Peyer's patch (tissue), 4 donors: ENCODE results near the gene NOC3L.

Source experiments
- CTCF ChIP-seq, 6 experiments: fragments of 450-650 bp in 4 of 6; fragments of 200-600 bp in 2 of 6; sonication (generic) in 1 of 6; IDR thresholded peaks; one replicate each; pipeline ENCODE4 v1.5.1; 2017 to 2019; ENCODE audit warnings: antibody characterized with exemption in 6 of 6, mild to moderate bottlenecking in 3 of 6, moderate library complexity in 1 of 6
- POLR2A ChIP-seq, 2 donors: fragments of 450-650 bp; IDR thresholded peaks; one replicate each; pipeline ENCODE4 v1.5.1; 2017; ENCODE audit warnings: antibody characterized with exemption in 2 of 2, mild to moderate bottlenecking in 2 of 2, moderate library complexity in 2 of 2

- TF ChIP-seq CTCF (IDR thresholded peaks at IDR 0.05) (no peak), POLR2A (IDR thresholded peaks at IDR 0.05) (no peak)
Measured at GRCh38 chr10:94316560-94316959, 46.2 kb downstream of the NOC3L start.
